ENCODE data around the gene ZSWIM6.

Gene ZSWIM6

DNA sequence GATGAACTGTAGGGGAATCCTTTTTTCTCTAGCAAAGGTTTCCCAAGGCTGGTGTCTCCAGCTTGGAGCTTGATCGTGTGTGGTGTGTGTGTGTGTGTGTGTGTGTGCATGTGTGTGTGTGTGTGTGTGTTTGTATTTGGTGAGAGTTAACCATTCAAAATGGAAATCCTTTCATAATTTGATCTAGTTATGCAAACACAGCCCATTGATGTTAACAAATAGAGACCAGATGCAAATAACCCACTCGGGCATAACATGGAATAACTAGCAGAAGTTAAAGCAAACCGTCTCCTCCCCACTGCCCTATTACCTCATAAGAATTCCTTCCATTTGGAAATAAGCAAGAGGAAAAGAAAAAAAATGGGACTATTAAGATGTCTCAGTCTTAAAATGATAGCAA is 24.9 kb upstream of the ZSWIM6 start:
- DNase-seq (ENCODE audit: low read depth), result no peak

DNA sequence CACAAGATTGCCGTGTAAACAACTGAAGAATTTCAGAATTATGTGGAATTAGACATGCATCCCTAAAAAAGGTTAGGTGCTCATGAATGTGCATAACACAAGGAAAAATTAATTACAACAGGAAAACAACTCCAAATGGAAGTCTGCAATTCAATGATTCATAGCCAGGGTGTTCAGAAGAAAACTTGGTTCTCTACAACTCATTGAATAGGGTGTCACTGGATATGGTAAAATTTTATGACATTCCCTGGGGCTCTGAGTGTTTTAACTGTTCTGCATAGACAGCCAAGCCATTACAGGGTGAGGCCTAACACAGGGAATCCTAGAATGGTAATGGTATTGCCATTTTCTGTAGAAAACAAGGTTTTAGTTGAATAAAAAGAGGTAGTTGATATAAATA is 24.4 kb upstream of the ZSWIM6 start:
- no peak for DNase-seq (ENCODE audit: low read depth)

DNA sequence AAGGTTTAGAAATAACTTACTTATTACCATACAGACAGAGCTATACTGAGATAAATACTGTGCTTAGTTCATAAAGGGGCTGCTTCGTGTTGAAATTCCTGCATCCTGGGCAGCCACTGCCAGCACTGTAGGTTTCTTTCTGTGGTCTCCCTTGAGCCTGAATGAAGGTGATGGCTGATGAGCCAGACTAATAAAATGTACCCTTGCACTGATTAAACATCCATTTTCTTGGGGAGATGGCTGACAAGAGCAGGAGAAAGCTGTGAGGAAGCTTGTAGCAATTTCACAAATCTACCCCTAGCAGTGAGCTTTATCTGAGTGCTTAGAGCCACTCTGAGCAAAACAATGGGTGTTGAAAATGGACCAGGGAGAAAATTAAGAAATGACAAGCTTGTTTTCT is 23.3 kb upstream of the ZSWIM6 start:
- DNase-seq (ENCODE audit: low read depth), result no peak

DNA sequence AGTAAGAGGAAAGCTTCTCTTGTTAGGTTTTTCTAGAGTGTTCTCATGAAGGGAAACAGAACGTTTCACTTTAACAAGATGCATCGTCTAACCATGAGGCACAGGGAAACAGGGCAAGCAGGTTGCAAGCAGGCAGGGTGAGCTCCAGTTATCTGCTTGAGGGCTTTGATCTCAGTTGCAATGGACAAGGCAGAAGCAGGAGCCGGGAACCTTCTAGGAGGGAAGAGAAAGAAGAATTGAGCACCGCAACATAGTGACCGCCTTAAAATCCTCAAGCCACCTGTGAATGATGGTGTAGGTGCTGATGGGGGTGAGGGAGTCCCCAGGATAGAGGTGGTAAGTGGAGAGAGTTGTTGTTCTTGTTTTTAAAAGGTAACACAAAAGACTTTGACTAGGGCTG is 22.9 kb upstream of the ZSWIM6 start:
- DNase-seq (ENCODE audit: low read depth), result no peak

DNA sequence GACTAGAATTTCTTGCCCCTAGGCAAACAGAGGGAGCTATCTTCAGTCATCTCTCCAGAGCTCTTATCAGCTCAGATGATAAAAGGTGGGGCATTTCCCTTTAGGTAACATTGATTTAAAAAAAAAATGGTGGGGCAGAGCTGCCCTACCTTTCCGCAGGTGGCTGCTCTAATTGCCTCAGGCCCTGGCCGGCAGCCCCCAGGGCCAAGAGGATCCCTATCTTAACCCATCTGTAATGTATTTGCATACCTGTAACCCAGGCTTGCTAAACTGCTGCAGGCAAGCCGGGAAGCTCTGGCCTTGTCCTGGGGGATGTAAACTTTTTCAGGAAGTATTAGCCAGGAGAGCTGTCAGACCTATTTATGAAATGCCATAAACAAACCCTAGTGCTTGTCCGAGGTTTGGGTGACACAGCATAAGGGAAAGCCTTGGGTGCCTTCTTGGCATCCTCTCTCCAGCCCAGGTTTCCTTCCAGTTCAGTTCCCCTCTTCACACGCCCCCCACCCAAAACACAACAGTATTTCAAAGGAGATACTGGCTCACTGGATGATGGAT is 20.9 kb upstream of the ZSWIM6 start:
- DNase-seq (ENCODE audit: low read depth), result no peak

DNA sequence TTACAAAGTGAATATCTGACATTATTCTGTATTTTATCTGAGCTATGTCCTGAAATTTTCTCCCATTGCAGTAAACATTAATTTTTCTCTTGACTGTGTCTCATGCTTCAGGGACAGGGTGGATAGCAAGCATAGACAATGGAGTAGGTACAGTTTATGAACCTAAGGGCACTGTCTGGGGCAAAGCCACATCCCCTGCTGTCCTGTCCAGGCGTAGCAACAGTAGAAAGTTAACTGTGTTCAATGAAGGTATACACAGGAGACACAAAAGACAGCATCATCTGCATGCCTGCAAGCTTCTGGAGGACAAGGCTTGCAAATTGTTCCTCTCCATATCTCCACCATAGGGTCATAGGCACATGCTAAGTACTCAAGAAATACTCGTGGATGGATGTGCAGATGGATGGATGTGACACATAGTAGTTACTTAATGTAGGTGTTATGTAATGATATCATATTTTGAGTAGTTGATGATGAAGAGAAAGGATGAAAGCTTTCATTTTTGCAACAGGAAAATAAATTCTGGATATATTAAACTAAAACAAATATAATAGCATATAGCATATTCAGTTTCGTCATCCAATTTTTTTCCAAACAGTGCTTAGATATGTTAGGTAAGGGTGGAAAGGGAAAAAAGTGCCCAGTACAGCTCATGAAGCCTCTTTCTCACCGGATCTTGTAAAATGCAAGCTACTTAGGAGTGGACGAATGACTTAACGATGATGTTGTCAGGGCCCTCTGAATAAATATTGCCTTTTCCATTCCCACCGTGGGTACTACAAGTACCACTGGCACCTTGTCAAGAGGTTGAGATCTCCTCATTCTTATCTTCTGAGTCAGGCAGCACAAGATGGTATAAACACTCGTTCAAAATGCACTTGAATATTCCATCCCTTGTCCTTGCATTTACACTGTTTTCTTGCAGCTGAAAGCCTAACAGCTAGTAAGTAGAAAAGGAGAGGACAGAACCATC is 19.9 kb upstream of the ZSWIM6 start:
- DNase-seq (ENCODE audit: low read depth), result no peak

DNA sequence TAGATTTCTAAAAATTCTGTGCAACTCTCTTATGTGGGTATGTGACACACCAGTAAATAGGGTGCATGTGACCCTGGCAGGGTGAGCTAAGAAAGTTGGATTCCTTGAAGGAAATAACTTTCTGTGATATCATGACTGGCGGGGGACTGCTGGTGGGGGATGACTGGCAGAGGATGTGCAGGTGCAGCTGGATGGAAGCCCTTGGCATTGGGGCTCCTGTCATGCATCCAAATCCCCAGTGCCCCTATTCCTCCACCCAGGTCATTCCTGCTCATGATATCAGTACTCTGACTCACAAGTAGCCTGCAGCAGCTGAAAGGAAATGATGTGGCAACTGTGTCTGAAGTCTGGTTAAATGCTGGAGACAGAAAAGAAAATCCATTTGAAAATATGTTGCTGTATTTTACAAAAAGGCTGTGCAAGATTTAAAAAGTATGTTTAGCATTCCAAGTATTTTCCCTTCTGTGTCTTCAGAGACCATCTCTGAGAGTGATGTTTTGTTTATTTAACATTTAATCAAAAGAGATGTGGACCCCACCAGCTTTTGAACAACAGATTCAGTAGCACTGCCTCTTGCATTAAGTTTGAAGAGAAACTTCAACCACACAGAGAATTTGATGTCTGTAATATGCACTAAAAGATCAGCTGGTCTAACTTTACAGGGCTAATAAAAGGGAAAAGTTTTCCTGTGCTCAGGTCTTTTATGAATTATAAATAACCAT is 17.9 kb upstream of the ZSWIM6 start:
- DNase-seq (ENCODE audit: low read depth), result no peak

DNA sequence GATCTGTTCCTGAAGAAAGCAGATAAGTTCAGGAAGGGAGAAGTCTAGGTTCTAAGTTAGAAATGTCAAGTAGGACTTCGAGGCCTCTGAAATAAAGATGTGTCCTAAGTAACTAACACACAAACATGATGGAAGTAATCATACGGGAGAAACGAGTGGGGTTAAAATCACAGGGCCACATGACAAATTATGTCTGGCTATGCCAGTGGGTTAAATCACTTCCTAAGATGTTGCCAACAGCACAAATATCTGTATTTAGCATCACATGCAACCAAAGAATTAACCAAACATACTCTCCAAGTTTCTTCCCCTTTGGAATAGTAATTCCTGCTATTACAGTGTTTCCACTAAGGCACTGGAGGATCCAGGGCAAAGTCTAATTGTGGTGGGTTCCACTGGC is 13.7 kb upstream of the ZSWIM6 start:
- no peak for DNase-seq (ENCODE audit: low read depth)

DNA sequence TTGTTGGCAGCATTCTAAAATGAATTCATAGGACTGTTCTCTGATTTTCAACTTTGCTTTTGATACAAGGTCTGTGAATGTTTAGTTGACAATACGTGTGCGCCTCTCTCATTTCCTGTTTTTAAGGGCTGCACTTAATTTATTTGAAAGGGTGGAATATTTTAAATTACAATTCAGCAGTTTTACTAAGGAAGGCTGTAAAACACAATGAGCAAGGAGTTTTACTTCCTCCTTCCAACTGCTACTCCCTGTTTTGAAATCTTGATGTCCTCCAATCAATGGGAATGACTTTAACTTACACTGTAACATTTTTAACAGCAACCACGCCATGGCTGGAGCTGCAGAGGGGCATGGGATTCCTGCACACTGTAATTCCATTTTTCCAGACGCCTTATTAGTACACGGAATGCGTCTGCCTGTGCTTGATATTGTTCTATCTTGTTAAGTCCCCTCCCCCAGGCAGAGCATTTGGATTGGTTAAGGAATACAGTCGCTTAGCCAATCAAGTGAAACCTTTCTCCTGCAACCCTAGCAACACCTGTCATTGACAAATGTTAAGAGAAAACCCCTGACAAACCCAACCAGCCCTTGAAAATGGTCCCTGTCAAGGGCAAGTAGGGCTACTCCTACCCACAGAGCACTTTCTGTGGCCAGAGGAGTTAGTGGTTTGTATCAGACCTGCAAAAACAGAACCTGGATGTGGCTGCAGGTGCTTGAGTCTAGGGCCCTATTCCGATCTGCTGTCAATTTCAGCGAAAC is 12.5 kb upstream of the ZSWIM6 start:
- DNase-seq (ENCODE audit: low read depth), result no peak

DNA sequence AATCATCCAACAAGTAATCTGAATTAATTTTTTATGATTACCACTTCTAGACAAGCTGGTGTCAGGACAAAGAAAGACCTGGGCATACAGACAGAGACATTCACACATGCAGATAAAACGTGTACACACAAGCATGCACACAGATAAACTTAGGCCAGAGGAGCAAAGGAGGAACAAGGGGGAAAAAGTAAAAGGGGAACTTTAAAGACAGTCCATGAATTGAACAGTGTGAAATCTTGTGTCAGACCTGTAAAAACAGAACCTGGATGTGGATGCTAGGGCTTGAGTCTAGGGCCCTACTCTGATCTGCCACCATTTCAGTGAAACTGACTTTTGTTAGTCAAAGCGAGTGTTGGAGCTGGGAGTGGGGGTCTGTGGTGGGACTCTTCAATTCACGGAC is 11.2 kb upstream of the ZSWIM6 start:
- DNase-seq (ENCODE audit: low read depth), result no peak

DNA sequence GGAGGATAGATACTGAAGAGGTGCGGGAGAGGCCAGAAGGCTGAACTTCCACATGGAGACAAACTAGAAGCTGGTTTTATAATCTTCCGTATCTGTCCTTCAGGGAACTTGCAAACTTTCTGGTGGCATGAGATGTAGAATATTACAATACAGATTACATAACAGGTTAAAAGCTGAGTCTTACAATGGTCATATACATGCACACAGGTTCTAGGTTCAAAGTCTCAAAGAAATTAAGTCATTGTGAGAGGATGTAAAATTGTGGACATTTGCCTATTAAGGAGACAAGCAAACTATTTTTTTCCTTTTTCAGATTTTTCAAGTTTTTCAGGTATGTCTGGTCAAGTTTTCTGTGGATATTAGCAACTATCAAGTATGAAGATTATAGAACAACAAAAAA is 10.4 kb upstream of the ZSWIM6 start:
- no peak for DNase-seq (ENCODE audit: low read depth)

DNA sequence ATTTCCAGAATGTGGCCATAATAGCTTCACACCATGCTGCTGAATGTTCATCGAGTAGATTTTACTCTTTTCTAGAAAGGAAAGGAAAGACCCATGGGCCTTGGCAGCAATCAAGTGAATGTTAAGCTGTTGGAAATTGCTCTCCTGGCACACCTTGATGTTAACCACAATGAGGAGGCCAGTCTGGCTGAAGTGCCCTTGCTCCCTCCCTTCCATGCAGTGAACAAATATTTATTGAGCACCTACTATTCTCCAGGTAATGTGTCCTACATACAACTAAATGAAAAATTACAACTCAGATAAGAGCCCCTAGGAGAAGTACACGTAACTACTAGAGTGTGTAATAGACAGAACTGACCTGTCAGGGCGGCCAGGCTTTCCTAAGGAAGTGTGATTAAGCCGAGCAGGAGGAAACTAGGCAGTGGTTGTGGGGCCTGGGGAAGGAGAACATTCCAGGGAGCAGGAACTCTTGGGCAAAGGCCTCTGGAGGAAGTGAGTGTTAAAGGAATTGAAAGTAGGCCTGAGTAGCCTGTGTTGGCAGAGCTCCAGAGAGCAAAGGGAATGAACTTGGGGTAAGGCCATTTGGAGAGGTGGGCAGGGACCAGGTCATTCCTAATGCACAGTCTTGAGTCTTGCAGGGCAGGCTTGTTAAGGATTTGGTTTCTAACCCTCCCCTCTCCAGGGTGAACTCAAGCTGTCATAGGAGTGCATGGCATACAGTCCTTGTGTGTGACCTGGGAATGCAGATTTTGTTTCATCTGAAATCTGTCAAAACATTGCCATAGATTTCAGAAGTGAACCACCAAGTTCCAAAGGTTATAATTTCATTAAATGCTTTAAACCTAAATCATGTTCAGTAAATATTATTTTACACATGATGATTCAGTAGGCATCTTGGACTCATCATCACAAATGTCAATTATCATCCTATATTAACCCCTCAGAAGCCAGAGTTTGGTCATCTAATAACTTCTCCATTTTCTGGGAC is 9.0 kb upstream of the ZSWIM6 start:
- no peak for DNase-seq (ENCODE audit: low read depth)

DNA sequence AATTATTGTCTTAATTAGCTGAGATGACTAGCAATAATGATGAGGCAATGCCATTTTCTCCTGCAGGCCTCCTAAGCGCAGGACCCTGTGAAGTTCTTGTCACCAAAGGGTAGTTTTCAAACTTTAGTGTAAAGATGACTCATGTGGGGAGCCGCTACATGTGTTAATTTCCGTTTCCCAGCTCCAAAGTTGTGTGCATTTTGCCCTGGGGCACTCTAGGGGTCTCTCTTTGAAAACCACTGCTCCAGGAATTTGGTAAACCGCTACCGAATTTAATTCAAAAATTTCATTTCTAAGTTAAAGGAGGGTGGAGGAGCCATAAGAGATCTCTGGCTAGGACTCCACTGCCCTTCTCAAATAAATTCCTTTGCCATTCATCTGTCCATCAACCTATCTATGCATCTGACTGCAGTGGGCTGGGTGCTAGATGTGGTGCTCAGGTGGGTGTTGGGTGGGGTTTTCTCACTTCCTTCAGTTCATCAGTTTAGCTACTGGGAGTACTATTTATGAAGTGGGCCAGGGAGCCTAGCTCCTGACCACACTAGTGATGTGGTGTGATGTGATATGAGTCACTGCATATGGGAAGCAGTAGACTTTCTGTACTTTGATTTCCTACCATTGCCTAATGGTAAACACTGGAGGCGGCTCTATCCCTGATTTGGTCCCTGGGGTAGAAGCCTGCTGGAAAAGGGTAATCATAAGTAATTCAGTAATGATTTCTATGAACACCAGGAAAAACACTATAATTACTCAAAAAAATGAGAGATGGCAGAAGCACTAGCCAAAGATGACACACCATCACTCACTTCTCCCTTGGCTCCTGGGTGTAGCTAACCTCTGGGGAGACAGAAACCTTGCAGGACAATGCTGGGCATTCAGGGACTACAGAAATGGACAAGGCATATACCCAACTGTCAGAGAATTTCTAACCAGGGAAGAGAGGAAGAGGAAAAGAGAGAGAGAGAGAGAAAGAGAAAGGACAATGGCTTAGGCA is 4.0 kb upstream of the ZSWIM6 start:
- DNase-seq (ENCODE audit: low read depth), result no peak

DNA sequence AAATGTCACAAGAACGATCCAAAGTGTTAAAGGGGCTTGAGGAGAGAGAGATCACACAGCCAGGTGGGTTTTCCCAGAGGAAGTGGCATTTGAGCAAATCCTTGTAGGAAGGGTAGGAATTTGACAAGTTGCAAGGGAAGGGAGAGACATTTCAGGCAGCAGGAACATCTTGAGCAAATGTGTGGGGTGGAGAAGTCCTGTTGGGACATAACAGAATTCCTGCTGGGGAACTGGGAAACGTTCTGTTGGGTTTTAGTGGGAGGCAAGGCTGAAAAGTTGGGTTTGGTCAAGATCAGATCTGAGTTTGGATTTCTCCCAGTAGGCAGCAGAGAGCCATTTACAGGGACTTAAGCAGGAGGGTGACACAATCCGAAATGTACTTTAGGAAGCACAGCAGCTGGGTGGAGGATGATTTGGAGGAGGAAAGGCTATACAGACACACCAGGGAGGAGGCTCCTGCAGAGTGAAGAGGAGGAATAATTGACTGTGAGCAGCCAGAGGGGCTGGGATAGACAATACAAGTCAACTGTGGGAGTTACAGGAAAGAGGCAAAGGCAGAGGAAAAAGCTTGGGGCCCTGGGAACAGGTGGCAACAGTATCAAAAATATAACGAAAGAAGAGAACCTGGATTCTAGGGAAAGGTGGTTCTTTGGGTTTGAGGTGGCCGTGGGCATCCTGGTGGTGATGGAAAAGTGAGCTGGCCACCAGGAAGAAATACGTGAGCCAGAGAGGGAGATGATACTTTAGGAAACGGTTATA is 3.1 kb upstream of the ZSWIM6 start:
- DNase-seq (ENCODE audit: low read depth), result no peak

DNA sequence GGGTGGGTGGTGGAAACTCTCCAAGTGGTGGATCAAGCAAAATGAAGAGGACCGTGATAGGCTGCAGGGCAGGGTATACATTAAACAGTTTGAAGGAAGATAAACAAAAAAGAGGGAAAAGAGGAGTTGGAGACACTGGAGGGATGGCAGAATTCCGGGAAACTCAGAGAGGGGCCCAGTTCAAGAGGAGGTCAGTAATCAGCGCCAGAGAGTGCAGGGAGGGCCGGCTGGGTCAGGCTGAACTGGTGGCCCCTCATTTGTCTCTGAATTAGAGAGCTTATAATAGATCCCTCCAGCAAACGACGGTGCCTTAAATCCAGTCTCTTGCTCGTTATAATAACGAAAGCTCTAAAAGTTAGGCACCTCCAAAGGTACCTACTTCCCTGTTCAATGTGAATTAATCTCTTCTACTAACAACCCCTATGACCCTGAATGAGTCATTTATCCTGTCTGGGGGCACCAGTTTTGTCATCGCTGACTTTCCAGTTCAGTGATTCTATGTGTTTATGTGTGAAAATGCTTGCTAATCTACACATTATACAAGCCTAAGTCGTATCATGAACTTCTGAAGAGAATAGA is 2.4 kb upstream of the ZSWIM6 start:
- DNase-seq (ENCODE audit: low read depth), result no peak

DNA sequence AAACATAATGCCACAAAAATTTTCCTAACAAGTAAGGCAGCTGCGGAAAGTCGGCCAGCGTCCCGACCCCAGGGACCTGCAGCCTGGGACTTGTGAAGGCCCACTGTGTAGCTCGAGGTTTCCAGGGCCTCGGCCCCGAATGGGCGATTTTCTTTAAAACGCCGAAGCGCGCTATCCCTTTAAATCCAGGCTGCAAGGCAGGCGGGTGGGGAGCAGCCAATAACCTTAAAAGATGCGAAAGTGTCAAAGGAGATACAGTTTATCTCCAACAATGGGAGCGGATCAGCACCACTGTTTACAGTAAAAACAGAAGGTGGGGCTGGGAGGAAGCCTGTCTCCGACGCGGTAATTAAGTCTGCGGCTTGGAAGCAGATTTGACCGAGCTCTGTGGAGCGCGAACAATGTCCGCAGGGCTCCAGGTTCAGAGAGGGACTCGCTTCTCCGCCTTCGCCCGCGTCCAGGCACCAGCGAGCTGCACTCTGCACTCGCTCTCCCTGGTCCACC is 1.7 kb upstream of the ZSWIM6 start:
- DNase-seq (ENCODE audit: low read depth), result no peak

DNA sequence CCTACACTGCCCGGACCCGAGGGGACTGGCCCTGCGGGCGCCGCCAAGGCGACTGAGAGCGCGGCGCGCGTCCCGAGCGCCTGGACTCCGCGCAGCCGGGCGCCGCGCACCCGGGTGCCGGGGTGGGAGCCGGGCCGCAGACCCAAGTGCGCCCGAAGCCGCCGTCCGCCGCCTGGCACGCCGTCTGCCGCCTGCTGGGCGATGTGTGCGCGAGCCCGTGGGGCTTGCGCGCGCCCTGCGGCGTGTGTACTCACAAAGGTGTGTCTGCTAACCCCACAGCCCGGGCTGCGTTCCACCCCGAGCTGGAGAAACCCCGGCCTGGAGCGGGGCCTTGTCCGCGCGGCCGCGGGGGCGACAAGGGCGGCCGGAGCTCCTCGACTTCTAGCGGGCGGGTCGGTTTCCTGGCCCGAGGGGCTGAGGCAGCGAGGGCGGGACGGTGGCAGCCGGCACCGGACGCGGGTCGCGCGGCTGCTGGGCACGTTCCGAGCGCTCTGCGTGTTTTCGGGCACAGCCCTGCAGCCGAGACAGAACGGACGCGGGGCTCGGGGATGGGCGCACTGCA is 1.1 kb upstream of the ZSWIM6 start:
- no peak for DNase-seq (ENCODE audit: low read depth)

DNA sequence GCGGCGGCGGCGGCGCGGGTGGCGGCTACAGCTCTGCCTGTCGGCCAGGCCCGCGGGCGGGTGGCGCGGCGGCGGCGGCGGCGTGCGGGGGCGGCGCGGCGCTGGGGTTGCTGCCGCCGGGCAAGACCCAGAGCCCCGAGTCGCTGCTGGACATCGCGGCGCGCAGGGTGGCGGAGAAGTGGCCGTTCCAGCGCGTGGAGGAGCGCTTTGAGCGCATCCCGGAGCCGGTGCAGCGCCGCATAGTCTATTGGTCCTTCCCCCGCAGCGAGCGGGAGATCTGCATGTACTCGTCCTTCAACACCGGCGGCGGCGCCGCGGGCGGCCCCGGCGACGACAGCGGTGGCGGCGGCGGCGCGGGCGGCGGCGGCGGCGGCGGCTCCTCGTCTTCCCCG is 296 bp downstream of the ZSWIM6 start:
- DNase-seq (ENCODE audit: low read depth), result no peak
